H1 (cell line): ENCODE measurements around the gene CGB5. TPM values are rescaled to one million over a fixed set of nuclear protein-coding genes. Genes with fewer than 3 reads are reported as not detected.

Experiments
- CTCF ChIA-PET: fragments of 300-600 bp; sonication (Branson Sonifier 250); formaldehyde crosslinking; loops from one replicate; lab custom pipeline; 2021; ENCODE audit not compliant: partially characterized antibody; lab: Charles Lee
- POLR2A ChIA-PET: fragments of 300-600 bp; sonication (Branson Sonifier 250); formaldehyde crosslinking; loops from one replicate; lab custom pipeline; 2021; ENCODE audit warnings: inconsistent platforms; ENCODE audit not compliant: partially characterized antibody; lab: Charles Lee
- DNase-seq, 2 experiments: peaks; one replicate each; pipeline versions ENCODE4 v3.0.0 to v3.0.0-alpha.2; 2010 to 2022; ENCODE audit warnings: low spot score in 2 of 2, low read depth in 1 of 2, mixed read lengths in 1 of 2
- FAIRE-seq: peaks from 2 replicates; lab custom pipeline; 2011; peaks lifted over from hg19 to GRCh38; lab: Jason Lieb, UNC
- H2AFZ ChIP-seq: 2 replicates; pipeline ENCODE4 v1.8.1; 2012; ENCODE audit warnings: low read length, inconsistent platforms
- H2AK5ac ChIP-seq: 2 replicates; pipeline ENCODE4 v1.6.1; 2013; ENCODE audit warnings: low read depth, low read length
- H2BK120ac ChIP-seq: replicated peaks from 2 replicates; pipeline ENCODE3; 2013; ENCODE audit warnings: low read depth, low read length, inconsistent platforms
- H2BK12ac ChIP-seq: 2 replicates; pipeline ENCODE4 v1.6.1; 2013; ENCODE audit warnings: low read depth, low read length
- H2BK15ac ChIP-seq: 2 replicates; pipeline ENCODE4 v1.6.1; 2013; ENCODE audit warnings: low read length
- H2BK20ac ChIP-seq: 2 replicates; pipeline ENCODE4 v1.6.1; 2013; ENCODE audit warnings: low read length
- H2BK5ac ChIP-seq: 2 replicates; pipeline ENCODE4 v1.6.1; 2013; ENCODE audit warnings: low read depth, low read length
- H3K14ac ChIP-seq: 2 replicates; pipeline ENCODE4 v1.6.1; 2013; ENCODE audit warnings: inconsistent platforms; ENCODE audit not compliant: insufficient read length
- H3K18ac ChIP-seq: 2 replicates; pipeline ENCODE4 v1.6.1; 2013; ENCODE audit warnings: low read length; ENCODE audit errors: extremely low read depth
- H3K23ac ChIP-seq: 2 replicates; pipeline ENCODE4 v1.6.1; 2013; ENCODE audit warnings: inconsistent platforms; ENCODE audit not compliant: insufficient read length
- H3K23me2 ChIP-seq: 2 replicates; pipeline ENCODE4 v1.6.1; 2013; ENCODE audit warnings: low read depth, low read length
- H3K27ac ChIP-seq: 2 replicates; pipeline ENCODE4 v1.6.1; 2011; ENCODE audit warnings: low read depth, low read length, inconsistent platforms
- H3K27me3 ChIP-seq, 4 experiments: replicated peaks in 1 of 4; 1 replicate in 1 of 4; 2 replicates in 3 of 4; pipeline versions ENCODE4 v1.6.1 to v1.8.1; 2011 to 2013; ENCODE audit warnings: low read length in 3 of 4, mild to moderate bottlenecking in 3 of 4, inconsistent platforms in 2 of 4, mixed read lengths in 2 of 4, moderate library complexity in 1 of 4; ENCODE audit not compliant: control insufficient read depth in 3 of 4, insufficient read depth in 3 of 4; ENCODE audit errors: extremely low read depth in 1 of 4
- H3K36me3 ChIP-seq, 4 experiments: 2 replicates each; pipeline versions ENCODE4 v1.6.1 to v1.8.1; 2011 to 2013; ENCODE audit warnings: mild to moderate bottlenecking in 4 of 4, low read length in 3 of 4, moderate library complexity in 2 of 4, control low read depth in 1 of 4, inconsistent platforms in 1 of 4; ENCODE audit not compliant: insufficient read depth in 4 of 4, control insufficient read depth in 2 of 4
- H3K4ac ChIP-seq: replicated peaks from 2 replicates; pipeline ENCODE3; 2013; ENCODE audit warnings: low read length, low read depth, mixed read lengths, inconsistent platforms; ENCODE audit not compliant: insufficient read length
- H3K4me1 ChIP-seq, 4 experiments: replicated peaks in 1 of 4; 1 replicate in 1 of 4; 2 replicates in 3 of 4; pipeline versions ENCODE4 v1.6.1 to v1.8.1; 2011 to 2013; ENCODE audit warnings: low read length in 3 of 4, inconsistent platforms in 2 of 4, mixed read lengths in 1 of 4; ENCODE audit not compliant: insufficient read depth in 4 of 4, control insufficient read depth in 3 of 4
- H3K4me2 ChIP-seq, 2 experiments: 2 replicates each; pipeline versions ENCODE4 v1.6.1 to v1.8.1; 2011 to 2013; ENCODE audit warnings: low read depth in 2 of 2, low read length in 2 of 2, control low read depth in 1 of 2, inconsistent platforms in 1 of 2, mild to moderate bottlenecking in 1 of 2; ENCODE audit not compliant: insufficient read depth in 1 of 2
- H3K4me3 ChIP-seq, 4 experiments: fragments of 200-600, 300-600 bp in 1 of 4; sonication (generic), shearing (Covaris generic), sonication (Bioruptor Twin) in 1 of 4; 2 replicates each; pipeline versions ENCODE4 v1.5.1 to v1.8.1; 2011 to 2016; ENCODE audit warnings: low read length in 4 of 4, low read depth in 3 of 4, control low read depth in 2 of 4, inconsistent platforms in 2 of 4, mild to moderate bottlenecking in 2 of 4, mixed read lengths in 1 of 4, moderate library complexity in 1 of 4; ENCODE audit not compliant: insufficient read depth in 2 of 4; ENCODE audit errors: extremely low read depth in 1 of 4
- H3K56ac ChIP-seq: replicated peaks from 2 replicates; pipeline ENCODE3; 2013; ENCODE audit warnings: low read depth, mild to moderate bottlenecking, mixed read lengths, low read length, inconsistent platforms; ENCODE audit not compliant: insufficient read length
- H3K79me1 ChIP-seq: 2 replicates; pipeline ENCODE4 v1.6.1; 2013; ENCODE audit warnings: low read depth, low read length, control low read depth
- H3K79me2 ChIP-seq, 2 experiments: 2 replicates each; pipeline versions ENCODE4 v1.6.1 to v1.8.1; 2012 to 2013; ENCODE audit warnings: low read length in 2 of 2, mild to moderate bottlenecking in 2 of 2, inconsistent platforms in 1 of 2; ENCODE audit not compliant: insufficient read depth in 2 of 2, control insufficient read depth in 1 of 2
- H3K9ac ChIP-seq, 4 experiments: replicated peaks in 1 of 4; 1 replicate in 1 of 4; 2 replicates in 3 of 4; pipeline versions ENCODE4 v1.6.1 to v1.8.1; 2011 to 2013; ENCODE audit warnings: low read depth in 3 of 4, low read length in 3 of 4, control low read depth in 2 of 4, mild to moderate bottlenecking in 2 of 4, moderate library complexity in 2 of 4, inconsistent platforms in 1 of 4; ENCODE audit errors: extremely low read depth in 1 of 4
- H3K9me3 ChIP-seq, 2 experiments: 2 replicates each; pipeline versions ENCODE4 v1.6.1 to v1.8.1; 2012 to 2013; ENCODE audit warnings: mild to moderate bottlenecking in 2 of 2, moderate library complexity in 2 of 2, control low read depth in 1 of 2, inconsistent platforms in 1 of 2, low read depth in 1 of 2, low read length in 1 of 2, mixed read lengths in 1 of 2; ENCODE audit not compliant: insufficient read depth in 2 of 2
- H4K20me1 ChIP-seq, 2 experiments: replicated peaks in 1 of 2; 2 replicates each; pipeline versions ENCODE3 to v1.8.1; 2011 to 2013; ENCODE audit warnings: inconsistent platforms in 2 of 2, low read length in 2 of 2, mild to moderate bottlenecking in 1 of 2; ENCODE audit not compliant: insufficient read depth in 2 of 2, control insufficient read depth in 1 of 2
- H4K5ac ChIP-seq: 2 replicates; pipeline ENCODE4 v1.6.1; 2013; ENCODE audit warnings: low read length, low read depth, mixed read lengths, inconsistent platforms; ENCODE audit not compliant: insufficient read length
- H4K8ac ChIP-seq: 2 replicates; pipeline ENCODE4 v1.8.0; 2013; ENCODE audit warnings: mild to moderate bottlenecking, moderate library complexity, low read length, inconsistent platforms; ENCODE audit not compliant: insufficient read depth; ENCODE audit errors: extremely low read depth
- H4K91ac ChIP-seq: replicated peaks from 2 replicates; pipeline ENCODE3; 2013; ENCODE audit warnings: low read length, mixed read lengths, inconsistent platforms; ENCODE audit not compliant: insufficient read length
- ASH2L ChIP-seq: fragments of 200-600, 300-600 bp; sonication (generic); IDR thresholded peaks from one replicate; pipeline ENCODE4 v1.7.1; 2017; ENCODE audit warnings: low read length
- CHD1 ChIP-seq: IDR thresholded peaks from 2 replicates; pipeline ENCODE4 v1.6.1; 2012; ENCODE audit warnings: low read depth, low read length, improper control_type of control experiment
- E2F6 ChIP-seq: IDR thresholded peaks from 2 replicates; pipeline ENCODE4 v1.6.1; 2012; ENCODE audit warnings: inconsistent platforms
- EP300 ChIP-seq, 2 experiments: IDR thresholded peaks; 1 replicate in 1 of 2; 2 replicates in 1 of 2; pipeline ENCODE4 v1.6.1; 2011 to 2012; ENCODE audit warnings: low read depth in 2 of 2, low read length in 2 of 2, mild to moderate bottlenecking in 2 of 2, borderline replicate concordance in 1 of 2, inconsistent platforms in 1 of 2, moderate library complexity in 1 of 2
- GABPA ChIP-seq: IDR thresholded peaks from 2 replicates; pipeline ENCODE4 v1.6.1; 2011; ENCODE audit warnings: mild to moderate bottlenecking, low read length, moderate library complexity, borderline replicate concordance; ENCODE audit not compliant: insufficient read depth
- JUND ChIP-seq: IDR thresholded peaks from 2 replicates; pipeline ENCODE4 v1.6.1; 2011; ENCODE audit warnings: mild to moderate bottlenecking, improper control_type of control experiment, low read length
- MAFK ChIP-seq: IDR thresholded peaks from 2 replicates; pipeline ENCODE4 v1.6.1; 2012; ENCODE audit warnings: low read depth, mild to moderate bottlenecking, improper control_type of control experiment, low read length
- NANOG ChIP-seq: IDR thresholded peaks from 2 replicates; pipeline ENCODE4 v1.6.1; 2011; ENCODE audit warnings: low read length, low read depth, mild to moderate bottlenecking, inconsistent platforms; ENCODE audit not compliant: insufficient read depth, poor library complexity, severe bottlenecking
- PHF8 ChIP-seq: fragments of 200-600 bp; sonication (generic); conservative IDR thresholded peaks from 2 replicates; pipeline ENCODE4 v1.7.1; 2012; ENCODE audit warnings: low read depth, mild to moderate bottlenecking, inconsistent platforms, low read length, moderate library complexity
- POU5F1 ChIP-seq: IDR thresholded peaks from 2 replicates; pipeline ENCODE4 v1.6.1; 2011; ENCODE audit warnings: low read depth, mild to moderate bottlenecking, low read length, moderate library complexity
- SP2 ChIP-seq: IDR thresholded peaks from 2 replicates; pipeline ENCODE4 v1.6.1; 2012; ENCODE audit warnings: mild to moderate bottlenecking, low read length, inconsistent platforms
- TAF1 ChIP-seq: IDR thresholded peaks from 2 replicates; pipeline ENCODE4 v1.6.1; 2011; ENCODE audit warnings: mild to moderate bottlenecking, low read depth, low read length
- TEAD4 ChIP-seq: IDR thresholded peaks from 2 replicates; pipeline ENCODE4 v1.6.1; 2012; ENCODE audit warnings: low read depth, low read length, inconsistent platforms, mixed read lengths
- YY1 ChIP-seq: IDR thresholded peaks from 2 replicates; pipeline ENCODE4 v1.6.1; 2011; ENCODE audit warnings: low read depth, mild to moderate bottlenecking, low read length
- WGBS, 2 experiments: shearing (Covaris generic) in 1 of 2; methylation state at CpG; one replicate each; pipeline versions ENCODE4 v1.1.6 to v1.1.7; 2013 to 2015; ENCODE audit warnings: low lambda C conversion rate in 2 of 2, mixed read lengths in 2 of 2, inconsistent platforms in 1 of 2, low coverage in 1 of 2, missing lambda C conversion rate in 1 of 2; ENCODE audit not compliant: insufficient replicate concordance in 2 of 2, insufficient coverage in 1 of 2, insufficient read length in 1 of 2; ENCODE audit errors: extremely low coverage in 1 of 2, missing lambda C conversion rate in 1 of 2; 5-methylcytosine and 5-hydroxymethylcytosine counted together
- polyA plus RNA-seq, 7 experiments: library from polyadenylated mRNA; depleted of rRNA in 3 of 7; stranded (reverse) in 5 of 7; unstranded in 2 of 7; fragments of >200 nt in 5 of 7; fragments of 200-250 nt in 2 of 7; gene quantifications; 1 replicate in 5 of 7; 2 replicates in 1 of 7; 4 replicates in 1 of 7; pipeline versions ENCODE4 v1.2.1 to v1.2.3, GENCODE V29; 2011 to 2013; ENCODE audit warnings: missing spikeins in 2 of 7, mixed read lengths in 2 of 7
- total RNA-seq: library from RNA; stranded (reverse); fragmentation: NEBNext Ultra II Directional; extraction: Animal tissue kit (Norgen Biotek cat#: 25700); gene quantifications from 2 replicates; pipeline ENCODE4 v1.2.1, GENCODE V29; 2021

Gene CGB5
- total and polyA plus RNA-seq, 2 of the 8 experiments (the other 6 are each of a cell fraction or from before 2014, with no cell fraction given) = 0.63 to 0.68 TPM

GRCh38 chr19:49010453-49010852 lies 33.2 kb upstream of the CGB5 start:
- Histone ChIP-seq H3K18ac (no peak overlapping the region), H3K4ac (no peak overlapping the region), H2AK5ac (no peak overlapping the region), H3K4me2 (no peak overlapping the region), H3K14ac (no peak overlapping the region), H2BK15ac (no peak overlapping the region), H3K9me3 (no peaks in the 10 kb centered on the region), H3K4me1 (no peaks in the 10 kb centered on the region), H3K27ac (no peak overlapping the region), H3K23me2 (no peaks in the 10 kb centered on the region), H4K8ac (no peak overlapping the region), H3K4me3 (no peak overlapping the region), H2BK12ac (no peak overlapping the region), H4K20me1 (peaks cover 3 to 9% of the 10 kb centered on the region in 2 experiments), H3K36me3 (peaks cover 15 to 40% (median 31%) of the 10 kb centered on the region in 4 experiments; a peak in 7 of 8 replicates), H3K56ac (no peak overlapping the region), H2BK5ac (no peak overlapping the region), H3K79me1 (peaks cover 2% of the 10 kb centered on the region; the same call in 1 of the 2 replicates), H3K79me2 (no peaks in the 10 kb centered on the region), H4K5ac (no peak overlapping the region), H2BK20ac (no peak overlapping the region), H2AFZ (no peak overlapping the region), H2BK120ac (no peak overlapping the region), H4K91ac (no peak overlapping the region), H3K23ac (no peak overlapping the region), H3K9ac (no peak overlapping the region), H3K27me3 (no peaks in the 10 kb centered on the region)
- DNase-seq (no peak), FAIRE-seq (no peak)
- WGBS, 2 experiments = 81% methylated on average over 17 of the region's 18 CpGs; no CpG with 5 or more reads in 1 of the 2 experiments
- POLR2A ChIA-PET = interaction anchor here (0.9 to 2.2 kb wide), 3 partner anchors 9 to 12 kb away, joined by 3 to 8 read pairs (median 3); no protein-coding TSS in a partner anchor
- CTCF ChIA-PET = interaction anchor here (0.6 to 6.2 kb wide), 6 partner anchors 12 to 215 kb away, joined by 3 to 66 read pairs (median 3); partner anchors contain the start of gene CGB2
- TF ChIP-seq GABPA (no peak), TEAD4 (no peak), MAFK (no peak), JUND (no peak), POU5F1 (no peak), NANOG (no peak), E2F6 (no peak), ASH2L (no peak), TAF1 (no peak), YY1 (no peak), PHF8 (no peak), SP2 (no peak), CHD1 (no peak), EP300 (IDR thresholded peaks at IDR 0.05; ENCODE audit: borderline replicate concordance in 1 of 2, low read depth in 2 of 2, low read length in 2 of 2) (no peak)
